GM12874 (cell line): ENCODE results near the gene IL37.

Experiments used
- CTCF ChIP-seq: IDR thresholded peaks from 2 replicates; pipeline ENCODE4 v1.5.1; 2011; ENCODE audit warnings: low read depth, mild to moderate bottlenecking, control low read depth, low read length, moderate library complexity; ENCODE audit not compliant: insufficient read depth

Gene IL37

GRCh38 chr2:112893752-112894151 is 17.2 kb upstream of the IL37 start:
- no peak for TF ChIP-seq CTCF

GRCh38 chr2:112896909-112897623 is 13.9 kb upstream of the IL37 start:
- no peak for TF ChIP-seq CTCF

GRCh38 chr2:112897624-112897978 is 13.4 kb upstream of the IL37 start:
- no peak for TF ChIP-seq CTCF

- no peak for TF ChIP-seq CTCF
These were observed 8.1 kb upstream of the IL37 start for GRCh38 chr2:112902816-112903215.

GRCh38 chr2:112904883-112905282 is 6.1 kb upstream of the IL37 start:
- no peak for TF ChIP-seq CTCF

- TF ChIP-seq CTCF: no peak
These were observed 4.7 kb upstream of the IL37 start for GRCh38 chr2:112906276-112906675.

GRCh38 chr2:112907001-112907949 is 3.7 kb upstream of the IL37 start:
- no peak for TF ChIP-seq CTCF
